ENCODE results near the gene LEFTY2. TPM values are rescaled to one million over a fixed set of nuclear protein-coding genes. Genes with fewer than 3 reads are reported as not detected.

The LEFTY2 gene
- total and polyA plus RNA-seq, 9 of the 15 experiments (the other 6 are each of a cell fraction or from before 2014, with no cell fraction given), result 0.04 to 0.14 TPM; not detected in 7

GRCh38 chr1:225963735-225964530 lies 22.9 kb upstream of the LEFTY2 start (continued):
- TF ChIP-seq, protein P1, sequence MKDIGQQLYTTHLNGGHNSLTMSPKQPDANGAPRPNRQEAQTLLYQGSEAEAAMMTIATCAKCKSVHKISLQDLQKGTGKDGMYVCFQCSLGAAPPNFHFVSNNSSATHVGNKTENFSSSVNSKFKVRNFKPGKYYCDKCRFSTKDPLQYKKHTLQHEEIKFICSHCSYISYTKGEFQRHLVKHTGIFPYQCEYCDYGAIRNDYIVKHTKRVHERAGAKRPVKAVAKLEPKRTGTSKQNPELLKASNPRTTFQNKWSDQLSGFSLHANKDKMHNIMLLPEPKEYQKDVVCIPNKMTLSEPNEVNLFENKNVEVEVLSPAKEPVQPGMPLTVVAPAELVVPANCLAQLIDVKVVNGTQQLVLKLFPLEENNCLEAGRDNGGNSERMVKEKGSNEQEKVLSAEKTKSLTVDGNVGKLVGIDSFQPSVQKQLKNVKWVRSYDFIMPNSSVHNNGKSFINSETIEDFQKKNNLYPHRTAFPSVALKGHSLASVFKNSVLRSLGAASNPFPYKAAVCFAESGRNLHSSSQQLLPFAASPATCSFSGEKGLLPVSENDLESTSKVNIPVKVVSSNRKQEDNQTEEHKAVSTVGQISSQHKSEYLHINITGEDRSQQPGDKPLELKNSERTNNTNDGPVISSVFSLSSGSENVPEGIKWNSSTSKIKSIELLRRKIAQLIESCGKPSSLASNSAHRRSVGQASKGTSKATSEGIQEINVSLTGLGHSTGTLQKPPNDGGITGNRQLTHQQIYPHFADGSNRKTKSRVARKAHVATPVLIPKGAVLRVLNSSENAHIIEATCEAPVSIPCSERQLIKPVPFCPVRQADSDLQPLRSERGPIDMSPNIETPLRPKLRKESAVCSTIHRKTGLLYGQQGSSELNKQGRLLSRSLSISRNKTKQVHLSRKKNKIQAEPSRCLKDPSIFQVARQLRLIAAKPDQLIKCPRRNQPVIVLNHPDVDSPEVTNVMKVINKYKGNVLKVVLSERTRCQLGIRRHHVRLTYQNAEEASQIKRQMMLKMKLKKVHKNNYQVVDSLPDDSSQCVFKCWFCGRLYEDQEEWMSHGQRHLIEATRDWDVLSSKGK (CRISPR knock-in tag; IDR thresholded peaks at IDR 0.05), result no peak

DNA sequence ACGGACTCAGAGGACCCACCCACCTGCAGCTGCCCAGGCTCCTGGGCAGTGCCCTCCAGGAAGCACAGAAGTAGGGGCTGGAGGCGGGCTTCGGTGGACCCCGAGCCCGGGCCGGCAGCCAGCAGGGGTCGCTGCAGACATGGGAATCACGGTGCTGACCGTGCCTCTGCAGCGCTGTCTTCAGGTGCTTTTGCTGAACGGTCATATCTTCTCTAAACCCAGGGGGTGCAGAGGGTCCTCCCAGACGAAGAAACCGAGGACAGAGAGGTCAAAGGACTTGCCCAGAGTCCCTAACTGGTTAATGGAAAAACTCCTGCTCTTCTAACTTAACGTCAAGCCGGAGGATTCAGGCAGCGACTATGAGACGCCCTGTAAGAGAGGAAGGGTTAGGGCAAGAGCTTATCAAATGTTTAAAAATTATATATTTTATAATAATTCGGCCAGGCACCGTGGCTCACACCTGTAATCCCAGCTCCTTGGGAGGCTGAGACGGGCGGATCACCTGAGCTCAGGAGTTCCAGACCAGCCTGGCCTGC lies 21.5 kb upstream of the LEFTY2 start:
- Histone ChIP-seq H3K36me3 (ENCODE audit: control insufficient read depth, insufficient read depth, low read length) (no peaks in the 10 kb centered on the region), H3K4me1 (replicated peaks in 1 of 2; ENCODE audit: control insufficient read depth in 2 of 2, insufficient read depth in 2 of 2, low read length in 2 of 2) (peaks cover 0 to 12% of the 10 kb centered on the region in 2 experiments; a peak in 4 of 5 replicates), H4K20me1 (replicated peaks; ENCODE audit: control insufficient read depth, insufficient read depth, low read length) (no peaks in the 10 kb centered on the region), H3K9ac (ENCODE audit: insufficient read depth in 1 of 2, low read depth in 2 of 2, low read length in 2 of 2) (peak overlapping the region; percentile 16 to 83), H3K27me3 (ENCODE audit: control insufficient read depth in 2 of 2, insufficient read depth in 2 of 2, low read length in 2 of 2) (no peaks in the 10 kb centered on the region), H3K79me2 (ENCODE audit: control insufficient read depth, insufficient read depth, low read length) (no peaks in the 10 kb centered on the region), H3K4me2 (ENCODE audit: insufficient read depth, low read length) (peak overlapping the region; percentile 64), H3K4me3 (peak overlapping the region; percentile 15), H3K9me3 (replicated peaks; ENCODE audit: control insufficient read depth, insufficient read depth, low read depth, low read length) (no peaks in the 10 kb centered on the region), H3K9me1 (ENCODE audit: control insufficient read depth, insufficient read depth, low read length) (no peaks in the 10 kb centered on the region), H3K27ac (ENCODE audit: extremely low read depth, low read depth, low read length) (no peak overlapping the region; the same call in 2 of the 3 replicates), H2AFZ (ENCODE audit: low read depth, low read length) (peak overlapping the region; percentile 89)
- FAIRE-seq (peak; percentile 91), ATAC-seq (peak; percentile 99), DNase-seq (ENCODE audit: extremely low read depth in 1 of 4, low spot score in 3 of 4) (peak; percentile 89 to 91 (median 90))
- in situ Hi-C loops (cut with MboI), result no loop called here
- intact Hi-C loops (cut with micrococcal nuclease), result loop anchor here (1.0 to 5.0 kb wide), 4 partner anchors 34 to 410 kb away; partner anchors contain the start of gene TMEM63A
- ChIA-PET CTCF (ENCODE audit: low intra/inter-chr PET ratio) (interaction anchor here (0.7 to 2.3 kb wide), 10 partner anchors 11 to 488 kb away, joined by 3 to 9 read pairs (median 5); no protein-coding TSS in a partner anchor), POLR2A (interaction anchor here (0.6 to 2.3 kb wide), 14 partner anchors 10 to 1239 kb away, joined by 3 to 6 read pairs (median 4); partner anchors contain the start of genes PYCR2 and SDE2)
- 15% methylated on average over 21 of the region's 21 CpGs for WGBS (ENCODE audit: insufficient coverage, low coverage, missing lambda C conversion rate)
- BruUV-seq (replicated peaks), result no TSS peak
- TF ChIP-seq ZBTB33 (CRISPR knock-in tag; IDR thresholded peaks at IDR 0.05), result 0 out of 2 replicates have a peak, but pooled peaks have one; percentile 17
- no peak for TF ChIP-seq GABPB1 (CRISPR knock-in tag; IDR thresholded peaks at IDR 0.05)
- TF ChIP-seq MYBL2 (IDR thresholded peaks at IDR 0.05; ENCODE audit: low read depth), result no peak
- TF ChIP-seq MYBL2 (CRISPR knock-in tag; IDR thresholded peaks at IDR 0.05; ENCODE audit: borderline replicate concordance), result no peak
- no peak for TF ChIP-seq RBM25 (IDR thresholded peaks at IDR 0.05; ENCODE audit: low read depth, low read length, severe bottlenecking)
- TF ChIP-seq HDAC3 (IDR thresholded peaks at IDR 0.05; ENCODE audit: borderline replicate concordance, partially characterized antibody), result no peak
- TF ChIP-seq ZHX1 (conservative IDR thresholded peaks at IDR 0.05; ENCODE audit: low read length), result no peak
